Pancreas (tissue), 10 donors: ENCODE results near the gene UFSP1. TPM values are rescaled to one million over a fixed set of nuclear protein-coding genes. Genes with fewer than 3 reads are reported as not detected.
"Not testable (repeated sequence)": the region's sequence is repeated elsewhere in the genome, so short reads cannot be mapped to it uniquely, and the experiment has no call there.

Experiments used
- ATAC-seq, 4 donors: fragments of 200-7000 bp; cut with Tn5 transposase; one replicate each; pipeline versions ENCODE4 v1.8.0 to v1.9.1; 2020; ENCODE audit warnings: mild to moderate bottlenecking in 4 of 4, moderate library complexity in 4 of 4
- DNase-seq, 6 donors: peaks; one replicate each; pipeline ENCODE4 v3.0.0-alpha.2; 2020
- FAIRE-seq: peaks from 2 replicates; lab custom pipeline; 2012; peaks lifted over from hg19 to GRCh38; lab: Jason Lieb, UNC
- H3K27ac ChIP-seq, 4 donors: fragments of 200-600 bp; sonication (generic); 1 replicate in 3 of 4; 2 replicates in 1 of 4; pipeline versions ENCODE4 v1.5.0 to v1.8.0; 2020
- H3K27me3 ChIP-seq, 4 donors: fragments of 200-600 bp; one replicate each; pipeline ENCODE4 v1.8.0; 2021
- H3K36me3 ChIP-seq, 3 donors: fragments of 200-600 bp; sonication (generic) in 1 of 3; one replicate each; pipeline versions ENCODE4 v1.5.0 to v1.8.0; 2020 to 2021
- H3K4me1 ChIP-seq, 3 donors: fragments of 200-600 bp; one replicate each; pipeline ENCODE4 v1.8.0; 2021
- H3K4me3 ChIP-seq, 4 donors: fragments of 200-600 bp; sonication (generic) in 2 of 4; one replicate each; pipeline versions ENCODE4 v1.5.0 to v1.8.0; 2020 to 2021
- H3K9me3 ChIP-seq, 4 donors: fragments of 200-600 bp; one replicate each; pipeline ENCODE4 v1.8.0; 2021
- WGBS, 2 donors: extraction: QIAGEN DNeasy Blood & Tissue Kit; methylation state at CpG; one replicate each; pipeline ENCODE4 v1.1.7; 2013; 5-methylcytosine and 5-hydroxymethylcytosine counted together
- intact Hi-C, 3 donors: fragments of 100-400 bp; cut with DNase I; formaldehyde crosslinking; loops; one replicate each; pipeline versions ENCODE4 v1.11.1 to v1.14.2; 2022
- polyA plus RNA-seq, 2 donors: library from polyadenylated mRNA; stranded (reverse); fragments of 200-250 nt; gene quantifications; one replicate each; pipeline ENCODE4 v1.2.3, GENCODE V29; 2013
- total RNA-seq, 6 donors: library from RNA; stranded (reverse); fragmentation: NEBNext Ultra II Directional in 4 of 6; extraction: Animal tissue kit (Norgen Biotek cat#: 25700) in 4 of 6; gene quantifications; one replicate each; pipeline versions ENCODE4 v1.2.1 to v1.2.4, GENCODE V29; 2021 to 2023
- TF ChIP-seq, protein P1 (sequence below), 4 donors: fragments of 200-600 bp; sonication (generic) in 3 of 4; IDR thresholded peaks; one replicate each; pipeline versions ENCODE4 v1.5.0 to v1.8.0; 2021; ENCODE audit warnings: antibody characterized with exemption in 4 of 4
- donor health status: healthy with polysubstance abuse.
- donor health status: DM: no; HTN: no; CAD: no; lungs with moderate emphysema.
- donor health status: DM: no; HTN: no; CAD: no.
- donor health status: control.
- donor health status: control.
- donor health status: Bipolar disorder and iron deficiency.
- donor health status: DM: yes; HTN: yes; CAD: no.
- donor health status: DM: no; HTN: no; CAD: no.
- donor health status: DM: no; HTN: no; CAD: no.
- donor health status: DM: yes; HTN: yes; CAD: no.

UFSP1 gene
- total RNA-seq, result 1 to 10 TPM in 5 of 6 donors, under 1 TPM in 1; 0.83 to 3.2 (median 2.1) TPM
- polyA plus RNA-seq, result 1 to 10 TPM; 5.2 to 6.3 TPM

DNA sequence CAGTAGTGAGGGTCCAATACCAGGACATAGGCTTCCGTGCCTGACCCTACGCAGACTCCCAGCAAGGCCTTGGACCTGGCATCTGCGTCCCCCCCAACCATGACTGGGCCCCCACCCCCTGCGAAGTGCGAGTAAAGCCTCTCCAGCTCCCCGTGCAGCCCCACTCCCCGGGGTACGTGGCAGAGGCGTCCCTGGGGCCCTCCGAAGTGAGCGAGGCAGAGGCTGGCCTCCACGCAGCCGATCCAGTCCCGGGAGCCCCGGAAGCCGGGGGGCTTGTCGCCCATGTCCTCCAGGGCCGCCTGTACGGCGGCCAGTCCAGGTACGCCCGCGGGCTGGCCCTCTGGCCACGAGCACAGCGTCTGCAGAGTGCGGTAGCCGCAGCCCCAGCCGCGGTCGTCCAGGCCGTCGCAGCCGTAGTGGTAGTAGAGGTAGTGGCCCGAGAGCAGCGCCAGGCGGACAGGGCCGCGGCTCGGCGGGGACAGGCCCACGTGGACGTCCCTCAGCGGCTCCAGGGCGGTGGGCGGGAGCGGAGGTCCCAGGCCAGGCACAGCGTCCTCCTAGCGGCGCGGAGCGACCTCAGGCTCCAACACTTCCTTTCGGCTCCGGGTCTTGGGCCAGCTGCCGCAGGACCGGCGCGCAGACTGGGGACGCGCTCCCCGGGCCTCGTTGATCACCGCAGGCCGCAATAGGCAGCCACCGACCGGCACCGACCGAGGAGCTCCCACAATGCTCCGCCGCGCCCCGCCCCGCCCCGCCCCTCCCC is at the start of gene UFSP1:
TSS of gene UFSP1 (minus strand) at position 728 of the 763 bp plus-strand sequence. CDS start at position 284, 444 bp downstream.
- H3K4me1 ChIP-seq, result peaks cover 0 to 11% (median 10%) of the 10 kb centered on the region in 3 donors
- DNase-seq, result peak in 2 of 6 donors; percentile 58 to 80
- peak within 1 kb of the TSS; percentile 75 to 94 (median 84) for H3K27ac ChIP-seq
- H3K36me3 ChIP-seq, result peaks cover 0 to 36% (median 14%) of the 10 kb centered on the region in 3 donors
- FAIRE-seq, result no peak
- no peaks in the 10 kb centered on the region for H3K27me3 ChIP-seq
- TF ChIP-seq, protein P1, sequence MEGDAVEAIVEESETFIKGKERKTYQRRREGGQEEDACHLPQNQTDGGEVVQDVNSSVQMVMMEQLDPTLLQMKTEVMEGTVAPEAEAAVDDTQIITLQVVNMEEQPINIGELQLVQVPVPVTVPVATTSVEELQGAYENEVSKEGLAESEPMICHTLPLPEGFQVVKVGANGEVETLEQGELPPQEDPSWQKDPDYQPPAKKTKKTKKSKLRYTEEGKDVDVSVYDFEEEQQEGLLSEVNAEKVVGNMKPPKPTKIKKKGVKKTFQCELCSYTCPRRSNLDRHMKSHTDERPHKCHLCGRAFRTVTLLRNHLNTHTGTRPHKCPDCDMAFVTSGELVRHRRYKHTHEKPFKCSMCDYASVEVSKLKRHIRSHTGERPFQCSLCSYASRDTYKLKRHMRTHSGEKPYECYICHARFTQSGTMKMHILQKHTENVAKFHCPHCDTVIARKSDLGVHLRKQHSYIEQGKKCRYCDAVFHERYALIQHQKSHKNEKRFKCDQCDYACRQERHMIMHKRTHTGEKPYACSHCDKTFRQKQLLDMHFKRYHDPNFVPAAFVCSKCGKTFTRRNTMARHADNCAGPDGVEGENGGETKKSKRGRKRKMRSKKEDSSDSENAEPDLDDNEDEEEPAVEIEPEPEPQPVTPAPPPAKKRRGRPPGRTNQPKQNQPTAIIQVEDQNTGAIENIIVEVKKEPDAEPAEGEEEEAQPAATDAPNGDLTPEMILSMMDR (IDR thresholded peaks at IDR 0.05), result no peak
- 2 to 3% methylated on average over 50 to 67 of the region's 73 CpGs for WGBS, 2 donors
- peak; percentile 57 to 68 (median 64) for ATAC-seq
- peak within 1 kb of the TSS; percentile 48 to 74 (median 68) for H3K4me3 ChIP-seq
- H3K9me3 ChIP-seq, result no peaks in the 10 kb centered on the region
- intact Hi-C loops, result no loop called here

DNA sequence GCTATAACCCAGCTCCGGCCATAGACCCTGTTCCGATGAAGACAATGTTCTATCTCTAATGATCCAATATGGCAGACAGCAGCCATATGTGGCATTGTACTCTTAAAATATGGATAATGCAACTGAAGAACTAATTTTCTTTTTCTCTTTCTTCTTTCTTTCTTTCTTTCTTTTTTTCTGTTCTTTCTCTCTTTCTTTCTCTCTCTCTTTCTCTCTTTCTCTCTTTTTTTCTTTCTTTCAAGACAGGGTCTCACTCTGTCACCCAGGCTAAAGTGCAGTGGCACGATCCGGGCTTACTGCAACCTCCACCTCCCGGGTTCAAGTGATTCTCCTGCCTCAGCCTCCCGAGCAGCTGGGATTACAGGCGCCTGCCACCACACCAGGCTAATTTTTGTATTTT is 46.7 kb upstream of the UFSP1 start:
- H3K4me3 ChIP-seq, H3K9me3 ChIP-seq, H3K27me3 ChIP-seq, H3K4me1 ChIP-seq, DNase-seq, FAIRE-seq, H3K27ac ChIP-seq, H3K36me3 ChIP-seq, intact Hi-C loops, ATAC-seq: not testable (repeated sequence)
- WGBS, 2 donors, result 74 to 85% methylated on average over 7 of the region's 7 CpGs

DNA sequence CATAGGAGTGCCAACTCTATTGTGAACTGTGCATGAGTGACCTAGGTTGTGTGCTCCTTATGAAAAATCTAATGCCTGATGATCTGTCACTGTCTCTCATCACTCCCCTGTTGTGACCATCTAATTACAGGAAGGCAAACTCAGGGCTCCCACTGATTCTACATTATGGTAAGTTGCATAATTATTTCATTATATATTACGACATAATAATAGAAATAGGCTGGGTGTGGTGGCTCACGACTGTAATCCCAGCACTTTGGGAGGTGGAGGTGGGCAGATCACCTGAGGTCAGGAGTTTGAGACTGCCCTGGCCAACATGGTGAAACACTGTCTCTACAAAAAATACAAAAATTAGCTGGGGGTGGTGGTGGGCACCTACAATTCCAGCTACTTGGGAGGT is 45.9 kb upstream of the UFSP1 start:
- FAIRE-seq, intact Hi-C loops: not testable (repeated sequence)
- WGBS, 2 donors, result 67 to 74% methylated on average over 2 of the region's 2 CpGs

DNA sequence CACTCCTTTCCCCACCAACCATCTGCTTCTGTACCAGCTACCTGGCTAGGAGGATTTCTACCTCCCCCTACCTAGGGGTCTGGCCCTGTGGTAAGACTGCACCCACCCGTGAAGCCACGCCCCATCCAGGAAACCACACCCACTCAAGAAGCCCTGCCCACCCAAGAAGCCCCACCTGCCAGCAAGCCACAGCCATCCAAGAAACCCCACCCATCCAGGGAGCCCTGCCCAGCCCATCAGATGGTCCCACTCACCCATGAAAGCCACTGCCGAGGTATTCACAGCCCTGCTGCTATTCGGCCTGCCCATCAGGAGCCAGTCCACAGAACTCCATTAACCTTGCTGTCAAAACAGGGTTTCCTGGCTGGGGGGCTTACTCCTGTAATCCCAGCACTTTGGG is 44.2 kb upstream of the UFSP1 start:
- H3K27me3 ChIP-seq, result no peaks in the 10 kb centered on the region
- FAIRE-seq, result no peak
- ATAC-seq, result no peak
- H3K4me1 ChIP-seq, result no peaks in the 10 kb centered on the region
- DNase-seq, result no peak
- TF ChIP-seq, protein P1 (IDR thresholded peaks at IDR 0.05), result no peak
- H3K4me3 ChIP-seq, result no peak overlapping the region
- no peaks in the 10 kb centered on the region for H3K9me3 ChIP-seq
- no peaks in the 10 kb centered on the region for H3K36me3 ChIP-seq
- intact Hi-C loops, result no loop called here
- 38 to 68% methylated on average over 4 of the region's 4 CpGs for WGBS, 2 donors
- H3K27ac ChIP-seq, result no peak overlapping the region

More for the DNA sequence above, 45.9 kb upstream of the UFSP1 start:
- H3K27me3 ChIP-seq, DNase-seq, ATAC-seq, H3K36me3 ChIP-seq, H3K4me1 ChIP-seq, H3K27ac ChIP-seq, H3K4me3 ChIP-seq, H3K9me3 ChIP-seq: not testable (repeated sequence)

- ATAC-seq, result no peak
- no peak for FAIRE-seq
- intact Hi-C loops, result no loop called here
- TF ChIP-seq, protein P1 (IDR thresholded peaks at IDR 0.05), result no peak
- H3K4me1 ChIP-seq, result no peaks in the 10 kb centered on the region
- H3K9me3 ChIP-seq, result no peaks in the 10 kb centered on the region
- no peak overlapping the region for H3K27ac ChIP-seq
- H3K36me3 ChIP-seq, result no peaks in the 10 kb centered on the region
- no peak overlapping the region for H3K4me3 ChIP-seq
- no peaks in the 10 kb centered on the region for H3K27me3 ChIP-seq
- DNase-seq, result no peak
- 74 to 85% methylated on average over 1 of the region's 1 CpG for WGBS, 2 donors
Measured at GRCh38 chr7:100929808-100930174, 40.3 kb upstream of the UFSP1 start.

DNA sequence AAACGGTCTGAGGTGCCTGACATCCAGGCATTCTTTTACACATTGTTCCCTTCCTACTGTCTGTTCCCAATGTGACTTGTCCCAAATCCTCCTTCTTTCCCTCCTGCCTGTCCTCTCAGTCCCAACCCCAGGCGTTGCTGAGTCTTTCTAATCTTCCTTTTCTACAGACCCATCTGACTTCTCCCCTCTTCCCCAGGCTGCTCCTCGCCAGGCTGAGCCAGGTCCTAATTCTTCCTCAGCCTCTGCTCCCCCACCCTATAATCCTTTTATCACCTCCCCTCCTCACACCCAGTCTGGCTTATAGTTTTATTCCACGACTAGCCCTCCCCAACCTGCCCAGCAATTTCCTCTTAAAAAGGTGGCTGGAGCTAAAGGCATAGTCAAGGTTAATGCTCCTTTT is 34.1 kb upstream of the UFSP1 start:
- intact Hi-C loops, H3K9me3 ChIP-seq, H3K36me3 ChIP-seq, H3K4me3 ChIP-seq, DNase-seq, FAIRE-seq, H3K4me1 ChIP-seq, H3K27me3 ChIP-seq, ATAC-seq, H3K27ac ChIP-seq: not testable (repeated sequence)
- 53 to 60% methylated on average over 4 of the region's 4 CpGs for WGBS, 2 donors
